HCEC 1CT (cell line): ENCODE measurements around the gene ATP8A2.
"Not testable (repeated sequence)": the region's sequence is repeated elsewhere in the genome, so short reads cannot be mapped to it uniquely, and the experiment has no call there.

ENCODE experiments used
- DNase-seq: peaks from one replicate; pipeline ENCODE4 v3.0.0-alpha.2; 2017

Gene ATP8A2

GRCh38 chr13:25939961-25940687 lies 568.4 kb downstream of the ATP8A2 start:
- no peak for DNase-seq

GRCh38 chr13:25943081-25943480 lies 571.3 kb downstream of the ATP8A2 start:
- no peak for DNase-seq

GRCh38 chr13:25943658-25944057 lies 571.9 kb downstream of the ATP8A2 start:
- no peak for DNase-seq

GRCh38 chr13:25945596-25945995 lies 573.8 kb downstream of the ATP8A2 start:
- no peak for DNase-seq

GRCh38 chr13:25946321-25946720 lies 574.5 kb downstream of the ATP8A2 start:
- no peak for DNase-seq

- DNase-seq, result no peak
These were observed 577.1 kb downstream of the ATP8A2 start for GRCh38 chr13:25948910-25949309.

GRCh38 chr13:25951831-25952230 lies 580.1 kb downstream of the ATP8A2 start:
- no peak for DNase-seq

- DNase-seq, result not testable (repeated sequence)
These were observed 582.3 kb downstream of the ATP8A2 start for GRCh38 chr13:25954080-25954479.

GRCh38 chr13:25954943-25955342 lies 583.2 kb downstream of the ATP8A2 start:
- not testable (repeated sequence) for DNase-seq

GRCh38 chr13:25958986-25959385 lies 587.2 kb downstream of the ATP8A2 start:
- no peak for DNase-seq

GRCh38 chr13:25961294-25961693 lies 589.5 kb downstream of the ATP8A2 start:
- no peak for DNase-seq

- DNase-seq, result no peak
These were observed 591.9 kb downstream of the ATP8A2 start for GRCh38 chr13:25963674-25964073.

GRCh38 chr13:25965596-25965995 lies 593.8 kb downstream of the ATP8A2 start:
- DNase-seq, result no peak

GRCh38 chr13:25966086-25966485 lies 594.3 kb downstream of the ATP8A2 start:
- DNase-seq, result no peak

GRCh38 chr13:25967144-25967543 lies 595.4 kb downstream of the ATP8A2 start:
- DNase-seq, result no peak

- no peak for DNase-seq
These were observed 599.3 kb downstream of the ATP8A2 start for GRCh38 chr13:25971047-25971446.

- DNase-seq, result no peak
These were observed 599.8 kb downstream of the ATP8A2 start for GRCh38 chr13:25971459-25972145.

GRCh38 chr13:25973085-25973484 lies 601.3 kb downstream of the ATP8A2 start:
- no peak for DNase-seq

- DNase-seq, result no peak
These were observed 601.8 kb downstream of the ATP8A2 start for GRCh38 chr13:25973576-25973975.

- no peak for DNase-seq
These were observed 605.4 kb downstream of the ATP8A2 start for GRCh38 chr13:25977216-25977615.

GRCh38 chr13:25977671-25978070 lies 605.9 kb downstream of the ATP8A2 start:
- DNase-seq, result no peak

GRCh38 chr13:25978961-25979360 lies 607.2 kb downstream of the ATP8A2 start:
- no peak for DNase-seq

GRCh38 chr13:25979371-25979770 lies 607.6 kb downstream of the ATP8A2 start:
- no peak for DNase-seq

- DNase-seq, result no peak
These were observed 608.5 kb downstream of the ATP8A2 start for GRCh38 chr13:25980255-25980654.

- DNase-seq, result no peak
These were observed 609.3 kb downstream of the ATP8A2 start for GRCh38 chr13:25981060-25981459.
